Nephron (organoid): ENCODE data around the gene B3GNT9.

Experiments used
- H3K27ac Mint-ChIP-seq, 3 experiments: 2 replicates each; pipeline ENCODE4 v1.8.0; 2020; ENCODE audit warnings: mixed read lengths in 3 of 3, mild to moderate bottlenecking in 2 of 3, moderate library complexity in 1 of 3
- H3K27me3 Mint-ChIP-seq: 2 replicates; pipeline ENCODE4 v1.8.0; 2021; ENCODE audit warnings: low read depth, mild to moderate bottlenecking, moderate library complexity, mixed read lengths
- H3K36me3 Mint-ChIP-seq: 2 replicates; pipeline ENCODE4 v1.8.0; 2020; ENCODE audit warnings: low read depth, mixed read lengths
- H3K4me1 Mint-ChIP-seq: 2 replicates; pipeline ENCODE4 v1.8.0; 2020; ENCODE audit warnings: mixed read lengths
- H3K4me3 Mint-ChIP-seq, 3 experiments: 2 replicates each; pipeline ENCODE4 v1.8.0; 2020; ENCODE audit warnings: mild to moderate bottlenecking in 3 of 3, mixed read lengths in 3 of 3, moderate library complexity in 2 of 3
- H3K9me3 Mint-ChIP-seq: 2 replicates; pipeline ENCODE4 v1.8.0; 2020; ENCODE audit warnings: mixed read lengths
- CTCF ChIP-seq, 3 experiments: fragments of 200-600 bp; sonication (generic); IDR thresholded peaks; one replicate each; pipeline ENCODE4 v1.5.0; 2021; ENCODE audit warnings: antibody characterized with exemption in 3 of 3; ENCODE audit not compliant: unreplicated experiment in 3 of 3

B3GNT9 gene

DNA sequence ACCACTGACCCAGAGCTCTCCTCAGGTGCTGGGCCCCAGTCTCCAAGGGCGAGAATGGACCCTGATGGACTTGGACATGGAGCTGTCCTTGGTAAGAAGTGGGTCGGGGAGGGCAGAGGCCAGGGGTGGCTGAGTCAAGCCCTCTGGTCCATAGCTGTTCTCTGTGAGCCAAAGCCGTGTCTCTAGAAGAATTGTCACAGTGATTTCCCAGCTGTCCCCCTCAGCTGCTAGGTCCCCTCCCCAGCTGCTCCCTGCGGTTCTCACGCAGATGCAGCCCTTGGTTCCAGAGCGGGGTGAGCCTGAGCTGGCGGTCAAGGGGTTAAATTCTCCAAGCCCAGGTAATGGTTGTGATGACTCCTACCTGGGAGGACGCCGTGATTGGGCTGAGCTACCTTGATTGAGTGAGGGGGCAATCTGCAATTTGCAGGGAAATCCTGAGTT is 18.2 kb upstream of the B3GNT9 start:
- Mint-ChIP-seq H3K4me1 (peaks cover 41% of the 10 kb centered on the region), H3K9me3 (no peaks in the 10 kb centered on the region), H3K36me3 (no peaks in the 10 kb centered on the region), H3K27me3 (peaks cover 92% of the 10 kb centered on the region), H3K4me3 (peak overlapping the region; percentile 61 to 85 (median 82)), H3K27ac (no peak overlapping the region)
- TF ChIP-seq CTCF (IDR thresholded peaks at IDR 0.05; ENCODE audit: unreplicated experiment in 3 of 3) = no peak

DNA sequence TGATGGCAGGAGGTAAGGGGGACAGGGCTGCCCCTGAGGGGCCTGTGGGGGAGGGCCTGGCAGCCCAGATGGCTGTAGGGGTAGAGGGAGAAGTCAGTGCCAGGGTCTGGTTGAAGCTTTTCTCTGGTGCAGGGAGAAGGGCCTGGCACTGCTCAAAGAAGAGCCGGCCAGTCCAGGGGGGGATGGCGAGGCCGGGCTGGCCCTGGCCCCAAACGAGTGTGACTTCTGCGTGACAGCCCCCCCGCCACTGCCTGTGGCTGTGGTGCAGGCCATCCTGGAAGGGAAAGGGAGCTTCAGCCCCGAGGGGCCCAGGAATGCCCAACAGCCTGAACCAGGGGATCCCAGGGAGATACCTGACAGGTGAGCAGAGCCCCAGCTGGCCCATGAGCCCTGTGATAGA is 16.8 kb upstream of the B3GNT9 start:
- no peak for TF ChIP-seq CTCF (IDR thresholded peaks at IDR 0.05; ENCODE audit: unreplicated experiment in 3 of 3)
- Mint-ChIP-seq H3K4me1 (peaks cover 31% of the 10 kb centered on the region), H3K9me3 (no peaks in the 10 kb centered on the region), H3K27me3 (peaks cover 92% of the 10 kb centered on the region), H3K27ac (no peak overlapping the region), H3K36me3 (no peaks in the 10 kb centered on the region), H3K4me3 (no peak overlapping the region)

DNA sequence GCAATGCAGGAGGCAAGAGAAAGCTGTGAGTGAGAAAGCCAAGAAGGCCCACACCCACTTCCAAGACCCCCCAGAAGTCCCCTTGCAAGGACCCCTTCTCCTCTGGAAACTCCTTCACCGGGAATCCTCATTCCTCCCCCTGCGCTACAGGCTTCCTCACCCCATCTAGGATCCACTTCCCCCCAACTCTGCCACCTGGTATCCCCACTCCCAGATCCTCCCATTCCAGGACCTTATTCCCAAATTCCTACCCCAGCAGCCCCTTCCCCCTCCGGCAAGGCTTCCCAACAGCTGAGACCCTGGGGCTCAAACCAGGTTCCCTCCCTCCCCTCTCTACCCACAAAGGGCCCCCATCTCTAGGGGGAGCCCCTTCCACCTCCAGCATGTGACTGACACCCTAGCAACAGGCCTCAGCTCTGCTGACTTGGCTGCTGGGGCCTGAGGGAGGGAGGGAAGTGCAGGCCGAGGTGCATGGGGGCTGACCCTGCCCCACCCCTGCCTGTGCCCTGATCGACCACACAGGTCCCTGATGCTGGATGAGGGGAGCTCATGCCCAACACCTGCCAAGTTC is 15.9 kb upstream of the B3GNT9 start:
- no peak overlapping the region for H3K27ac Mint-ChIP-seq
- TF ChIP-seq CTCF (IDR thresholded peaks at IDR 0.05; ENCODE audit: unreplicated experiment in 3 of 3) = no peak
- peaks cover 35% of the 10 kb centered on the region for H3K4me1 Mint-ChIP-seq
- peaks cover 92% of the 10 kb centered on the region for H3K27me3 Mint-ChIP-seq
- H3K9me3 Mint-ChIP-seq = no peaks in the 10 kb centered on the region
- no peaks in the 10 kb centered on the region for H3K36me3 Mint-ChIP-seq
- H3K4me3 Mint-ChIP-seq = no peak overlapping the region

- no peak overlapping the region for H3K27ac Mint-ChIP-seq
- peaks cover 33% of the 10 kb centered on the region for H3K4me1 Mint-ChIP-seq
- TF ChIP-seq CTCF (IDR thresholded peaks at IDR 0.05; ENCODE audit: unreplicated experiment in 3 of 3) = no peak
- H3K9me3 Mint-ChIP-seq = no peaks in the 10 kb centered on the region
- H3K4me3 Mint-ChIP-seq = no peak overlapping the region
- H3K27me3 Mint-ChIP-seq = peaks cover 92% of the 10 kb centered on the region
- H3K36me3 Mint-ChIP-seq = no peaks in the 10 kb centered on the region
Observed at GRCh38 chr16:67166110-67166547, 15.3 kb upstream of the B3GNT9 start.

DNA sequence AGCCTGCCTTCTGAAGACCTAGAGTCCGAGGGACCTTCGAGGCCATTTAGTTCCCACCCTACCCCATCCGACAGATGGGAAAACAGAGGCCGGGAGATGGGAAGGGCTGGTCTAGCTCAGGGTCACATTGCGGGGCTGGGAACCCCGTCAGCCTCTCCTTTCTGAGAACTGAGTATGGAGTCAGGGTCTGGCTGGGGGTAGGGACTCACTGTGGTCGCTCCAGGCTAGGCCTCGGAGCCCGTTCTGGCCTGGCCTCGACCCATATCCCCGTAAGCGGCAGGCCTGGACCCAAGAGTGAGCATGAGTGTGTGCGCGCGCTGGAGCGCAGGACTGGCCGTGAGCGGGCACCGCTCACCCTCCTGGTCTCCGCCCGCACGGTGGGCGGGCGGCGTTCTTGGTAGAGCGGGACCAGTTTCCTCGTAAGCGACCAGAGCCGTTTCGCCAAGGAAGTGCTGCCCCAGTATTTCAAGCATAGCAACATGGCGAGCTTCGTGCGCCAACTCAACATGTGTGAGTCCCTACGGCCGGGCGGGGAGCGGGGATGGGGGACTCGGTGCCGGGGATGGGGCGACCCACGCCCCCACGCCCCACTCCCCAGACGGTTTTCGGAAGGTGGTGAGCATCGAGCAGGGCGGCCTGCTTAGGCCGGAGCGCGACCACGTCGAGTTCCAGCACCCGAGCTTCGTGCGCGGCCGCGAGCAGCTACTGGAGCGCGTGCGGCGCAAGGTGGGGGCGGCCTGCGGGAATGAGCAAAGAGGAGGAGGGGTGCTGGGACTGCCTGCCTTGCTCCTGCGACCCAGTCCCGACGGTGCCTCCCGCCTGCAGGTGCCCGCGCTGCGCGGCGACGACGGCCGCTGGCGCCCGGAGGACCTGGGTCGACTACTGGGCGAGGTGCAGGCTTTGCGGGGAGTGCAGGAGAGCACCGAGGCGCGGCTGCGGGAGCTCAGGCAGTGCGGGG is 14.6 kb upstream of the B3GNT9 start:
- H3K27me3 Mint-ChIP-seq = peaks cover 95% of the 10 kb centered on the region
- no peaks in the 10 kb centered on the region for H3K36me3 Mint-ChIP-seq
- H3K4me3 Mint-ChIP-seq = peak overlapping the region; percentile 37 to 55 (median 44)

More for the DNA sequence above, 14.6 kb upstream of the B3GNT9 start:
- Mint-ChIP-seq H3K27ac (no peak overlapping the region), H3K4me1 (peaks cover 33% of the 10 kb centered on the region), H3K9me3 (no peaks in the 10 kb centered on the region)
- no peak for TF ChIP-seq CTCF (IDR thresholded peaks at IDR 0.05; ENCODE audit: unreplicated experiment in 3 of 3)
